Sigmoid colon (tissue), 4 donors: ENCODE measurements around the gene RPGR.

Experiments used
- POLR2A ChIP-seq, 2 donors: fragments of 450-650 bp; IDR thresholded peaks; one replicate each; pipeline ENCODE4 v1.6.1; 2016; ENCODE audit warnings: antibody characterized with exemption in 2 of 2, mild to moderate bottlenecking in 2 of 2, moderate library complexity in 2 of 2
- POLR2AphosphoS5 ChIP-seq, 4 donors: sonication (generic); formaldehyde crosslinking; IDR thresholded peaks; one replicate each; pipeline ENCODE4 v1.6.1; 2017; ENCODE audit warnings: antibody characterized with exemption in 4 of 4
- TF ChIP-seq, protein P1 (sequence below), 4 experiments: fragments of 450-650 bp in 3 of 4; fragments of 200-600 bp in 1 of 4; IDR thresholded peaks; one replicate each; pipeline ENCODE4 v1.5.1; 2016 to 2019; ENCODE audit warnings: antibody characterized with exemption in 4 of 4, mild to moderate bottlenecking in 3 of 4, moderate library complexity in 2 of 4

DNA sequence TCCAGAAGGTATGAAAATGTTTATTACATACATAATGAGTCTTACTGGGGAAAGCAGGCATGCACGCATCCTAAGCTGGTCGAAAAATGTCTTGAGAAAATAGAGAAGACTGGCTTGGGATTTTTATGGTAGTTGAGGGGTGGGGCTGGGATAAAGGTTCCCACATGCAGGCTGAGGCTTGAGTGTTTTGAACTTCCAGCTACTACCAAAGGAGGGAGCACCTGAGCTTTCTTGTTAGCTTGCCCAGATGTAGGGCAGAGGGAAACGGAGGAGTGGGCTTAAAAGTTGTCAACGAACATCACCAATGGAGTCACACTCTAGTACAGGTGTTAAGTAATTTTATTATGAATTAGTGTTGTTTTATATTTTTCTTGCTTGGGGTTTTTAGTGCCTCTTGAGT, 67.1 kb downstream of the RPGR start:
- no peak for TF ChIP-seq POLR2A (IDR thresholded peaks at IDR 0.05)
- TF ChIP-seq, protein P1, sequence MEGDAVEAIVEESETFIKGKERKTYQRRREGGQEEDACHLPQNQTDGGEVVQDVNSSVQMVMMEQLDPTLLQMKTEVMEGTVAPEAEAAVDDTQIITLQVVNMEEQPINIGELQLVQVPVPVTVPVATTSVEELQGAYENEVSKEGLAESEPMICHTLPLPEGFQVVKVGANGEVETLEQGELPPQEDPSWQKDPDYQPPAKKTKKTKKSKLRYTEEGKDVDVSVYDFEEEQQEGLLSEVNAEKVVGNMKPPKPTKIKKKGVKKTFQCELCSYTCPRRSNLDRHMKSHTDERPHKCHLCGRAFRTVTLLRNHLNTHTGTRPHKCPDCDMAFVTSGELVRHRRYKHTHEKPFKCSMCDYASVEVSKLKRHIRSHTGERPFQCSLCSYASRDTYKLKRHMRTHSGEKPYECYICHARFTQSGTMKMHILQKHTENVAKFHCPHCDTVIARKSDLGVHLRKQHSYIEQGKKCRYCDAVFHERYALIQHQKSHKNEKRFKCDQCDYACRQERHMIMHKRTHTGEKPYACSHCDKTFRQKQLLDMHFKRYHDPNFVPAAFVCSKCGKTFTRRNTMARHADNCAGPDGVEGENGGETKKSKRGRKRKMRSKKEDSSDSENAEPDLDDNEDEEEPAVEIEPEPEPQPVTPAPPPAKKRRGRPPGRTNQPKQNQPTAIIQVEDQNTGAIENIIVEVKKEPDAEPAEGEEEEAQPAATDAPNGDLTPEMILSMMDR (IDR thresholded peaks at IDR 0.05), result no peak
- TF ChIP-seq POLR2AphosphoS5 (IDR thresholded peaks at IDR 0.05), result no peak
